Stimulated activated CD8-positive, alpha-beta memory T cell treated with anti-CD3 and anti-CD28 coated beads, Interleukin-4, amount 100 ng/mL, for 24 hours (primary cell): Measurements from ENCODE around the gene SNAP91.

Experiments
- DNase-seq: peaks from one replicate; pipeline ENCODE4 v3.0.0-alpha.2; 2020; ENCODE audit warnings: low read depth

The SNAP91 gene

GRCh38 chr6:83536647-83537589 is 172.0 kb downstream of the SNAP91 start:
- DNase-seq = no peak

GRCh38 chr6:83536034-83536646 is 172.8 kb downstream of the SNAP91 start:
- no peak for DNase-seq

- DNase-seq = no peak
Measured at GRCh38 chr6:83518816-83519480, 190.0 kb downstream of the SNAP91 start.

- no peak for DNase-seq
Measured at GRCh38 chr6:83517500-83517899, 191.4 kb downstream of the SNAP91 start.

GRCh38 chr6:83514866-83515466 is 193.9 kb downstream of the SNAP91 start:
- DNase-seq = no peak

GRCh38 chr6:83514466-83514865 is 194.4 kb downstream of the SNAP91 start:
- DNase-seq = no peak

- no peak for DNase-seq
Measured at GRCh38 chr6:83511901-83512681, 196.8 kb downstream of the SNAP91 start, which contains the start of gene PRSS35. PRSS35 (plus strand) TSS chr6:83512534; CDS start chr6:83523442, 10,908 bp downstream.

GRCh38 chr6:83511266-83511665 is 197.6 kb downstream of the SNAP91 start:
- DNase-seq = no peak

GRCh38 chr6:83510791-83511190 is 198.1 kb downstream of the SNAP91 start:
- no peak for DNase-seq

GRCh38 chr6:83509441-83509840 is 199.5 kb downstream of the SNAP91 start:
- no peak for DNase-seq

GRCh38 chr6:83505356-83505755 is 203.5 kb downstream of the SNAP91 start:
- DNase-seq = no peak
